NCI-H146 (cell line): Measurements from ENCODE around the gene RBM15B.
A peak's percentile ranks its signal among the peaks of the same experiment; 100 is the strongest.

Source experiments
- DNase-seq: peaks from one replicate; lab custom pipeline; 2025; lab: John Stamatoyannopoulos, UW

Gene RBM15B

DNA sequence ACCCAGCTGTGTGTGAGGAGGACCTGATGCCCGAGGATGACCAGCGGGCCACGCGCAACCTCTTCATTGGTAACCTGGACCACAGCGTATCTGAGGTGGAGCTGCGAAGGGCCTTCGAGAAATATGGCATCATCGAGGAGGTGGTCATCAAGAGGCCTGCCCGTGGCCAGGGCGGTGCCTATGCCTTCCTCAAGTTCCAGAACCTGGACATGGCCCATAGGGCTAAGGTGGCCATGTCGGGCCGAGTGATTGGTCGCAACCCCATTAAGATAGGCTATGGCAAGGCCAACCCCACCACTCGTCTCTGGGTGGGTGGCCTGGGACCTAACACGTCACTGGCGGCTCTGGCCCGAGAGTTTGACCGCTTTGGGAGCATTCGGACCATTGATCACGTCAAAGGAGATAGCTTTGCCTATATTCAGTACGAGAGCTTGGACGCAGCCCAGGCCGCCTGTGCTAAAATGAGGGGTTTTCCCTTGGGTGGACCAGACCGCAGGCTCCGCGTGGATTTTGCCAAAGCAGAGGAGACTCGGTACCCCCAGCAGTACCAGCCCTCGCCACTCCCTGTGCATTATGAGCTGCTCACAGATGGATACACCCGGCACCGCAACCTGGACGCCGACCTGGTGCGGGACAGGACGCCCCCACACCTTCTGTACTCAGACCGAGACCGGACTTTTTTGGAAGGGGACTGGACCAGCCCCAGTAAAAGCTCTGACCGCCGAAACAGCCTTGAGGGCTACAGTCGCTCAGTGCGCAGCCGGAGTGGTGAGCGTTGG is 1.5 kb downstream of the RBM15B start:
- no peak for DNase-seq

DNA sequence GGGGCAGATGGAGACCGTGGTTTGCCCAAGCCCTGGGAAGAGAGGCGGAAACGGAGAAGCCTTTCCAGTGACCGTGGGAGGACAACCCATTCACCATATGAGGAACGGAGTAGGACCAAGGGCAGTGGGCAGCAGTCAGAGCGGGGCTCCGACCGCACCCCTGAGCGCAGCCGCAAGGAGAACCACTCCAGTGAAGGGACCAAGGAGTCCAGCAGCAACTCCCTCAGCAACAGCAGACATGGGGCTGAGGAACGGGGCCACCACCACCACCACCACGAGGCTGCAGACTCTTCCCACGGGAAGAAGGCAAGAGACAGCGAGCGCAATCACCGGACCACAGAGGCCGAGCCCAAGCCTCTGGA is 2.0 kb downstream of the RBM15B start:
- DNase-seq = no peak

DNA sequence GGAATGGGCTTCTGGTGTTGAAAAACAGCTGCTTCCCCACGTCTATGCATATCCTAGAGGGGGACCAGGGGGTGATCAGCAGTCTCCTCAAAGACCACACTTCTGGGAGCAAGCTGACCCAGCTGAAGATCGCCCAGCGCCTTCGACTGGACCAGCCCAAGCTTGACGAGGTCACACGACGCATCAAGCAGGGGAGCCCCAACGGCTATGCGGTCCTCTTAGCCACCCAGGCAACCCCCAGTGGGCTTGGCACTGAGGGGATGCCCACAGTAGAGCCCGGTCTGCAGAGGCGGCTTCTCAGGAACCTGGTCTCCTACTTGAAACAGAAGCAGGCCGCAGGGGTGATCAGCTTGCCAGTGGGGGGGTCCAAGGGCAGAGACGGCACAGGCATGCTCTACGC is 2.5 kb downstream of the RBM15B start:
- no peak for DNase-seq

DNA sequence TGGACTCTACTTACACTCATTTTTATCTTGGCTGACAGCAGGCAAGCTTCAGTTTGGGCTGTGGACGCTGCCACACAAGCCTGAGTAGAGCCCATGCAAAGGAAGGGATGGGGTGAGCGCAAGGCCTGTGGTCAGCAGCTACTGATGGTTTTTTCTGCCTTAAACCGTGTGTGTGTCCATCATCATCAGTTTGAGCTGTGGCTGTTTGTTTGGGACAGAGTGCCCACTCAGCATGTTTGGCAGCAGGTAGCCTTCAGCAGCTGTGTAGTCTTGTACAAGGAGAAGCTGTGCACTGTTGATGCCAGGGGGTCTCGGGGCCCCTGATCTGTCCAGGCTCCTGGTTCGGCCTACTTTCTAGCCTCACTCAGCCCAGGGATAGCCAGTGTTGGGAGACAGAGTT is 3.5 kb downstream of the RBM15B start:
- DNase-seq = no peak

DNA sequence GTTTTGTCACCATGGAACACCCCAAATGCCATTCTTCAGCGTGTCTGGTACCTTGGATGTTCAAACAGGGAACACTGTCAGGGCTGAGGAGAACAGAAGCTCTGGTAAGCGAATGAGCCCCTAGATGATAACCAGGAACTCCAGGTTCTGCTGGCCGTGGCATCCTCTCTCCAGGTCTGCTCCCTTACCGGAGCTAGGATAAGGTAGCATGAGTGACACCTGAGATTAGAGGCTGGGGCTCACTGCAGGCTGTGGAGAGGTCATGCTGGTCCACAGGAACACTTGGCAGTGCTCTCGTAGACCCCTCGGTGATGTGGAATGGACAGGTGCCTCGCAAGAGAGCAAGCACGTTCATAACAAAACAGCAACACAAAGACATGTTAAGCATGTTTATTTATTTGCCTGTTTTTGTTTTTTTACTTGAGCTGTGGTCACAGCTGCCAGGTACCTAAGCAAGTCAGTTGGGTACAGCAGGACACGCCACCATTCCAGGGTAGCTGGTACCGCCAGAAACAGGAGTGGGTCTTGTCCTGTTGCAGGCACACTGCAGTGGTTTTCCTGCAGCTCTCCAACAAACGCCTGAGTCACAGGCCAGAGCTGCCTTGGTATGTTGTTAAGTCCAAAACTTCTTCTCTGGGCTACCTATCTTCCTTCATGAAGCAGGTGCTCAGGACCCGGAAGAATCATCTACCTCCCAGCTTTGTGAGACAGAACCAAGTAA is 4.6 kb downstream of the RBM15B start:
- DNase-seq = no peak

DNA sequence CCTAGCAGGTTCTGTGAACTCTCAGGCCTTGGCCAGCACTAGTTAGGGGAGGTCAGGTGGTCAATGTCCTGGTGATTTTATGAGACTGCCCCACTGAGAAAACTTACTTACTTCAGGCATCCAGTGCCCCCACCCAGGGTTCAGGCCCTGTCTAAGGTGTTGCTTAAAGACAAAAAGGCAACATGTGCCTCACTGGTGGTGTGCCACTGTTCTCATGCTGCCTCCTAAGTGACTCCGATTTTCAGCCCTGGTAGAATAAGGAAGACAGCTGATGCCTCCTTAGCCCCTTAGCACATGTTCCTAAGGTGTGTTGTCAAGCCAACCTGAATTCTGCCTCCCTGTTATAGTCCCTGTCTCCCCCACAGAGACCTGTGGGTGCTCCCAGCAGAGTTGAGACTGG is 5.3 kb downstream of the RBM15B start:
- DNase-seq = no peak

DNA sequence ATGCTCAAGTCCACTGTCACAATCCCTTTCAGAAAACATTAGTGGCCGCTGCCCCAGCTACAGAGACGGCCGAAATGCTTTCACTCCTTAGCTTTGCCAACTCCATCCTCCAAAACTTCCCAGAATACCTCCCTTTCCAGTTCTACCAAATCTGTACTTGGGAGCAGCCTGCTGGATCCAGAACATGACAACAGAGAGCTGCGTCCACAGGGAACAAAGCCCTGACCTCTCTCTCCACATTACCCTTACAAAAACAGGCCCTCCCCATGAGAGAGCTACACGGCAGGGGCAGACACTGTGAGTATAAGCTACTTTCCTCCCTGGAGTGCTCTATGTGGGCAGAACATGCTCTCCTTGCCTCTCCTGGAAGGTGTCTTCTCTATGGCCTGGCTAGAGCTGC is 6.3 kb downstream of the RBM15B start:
- DNase-seq = no peak

DNA sequence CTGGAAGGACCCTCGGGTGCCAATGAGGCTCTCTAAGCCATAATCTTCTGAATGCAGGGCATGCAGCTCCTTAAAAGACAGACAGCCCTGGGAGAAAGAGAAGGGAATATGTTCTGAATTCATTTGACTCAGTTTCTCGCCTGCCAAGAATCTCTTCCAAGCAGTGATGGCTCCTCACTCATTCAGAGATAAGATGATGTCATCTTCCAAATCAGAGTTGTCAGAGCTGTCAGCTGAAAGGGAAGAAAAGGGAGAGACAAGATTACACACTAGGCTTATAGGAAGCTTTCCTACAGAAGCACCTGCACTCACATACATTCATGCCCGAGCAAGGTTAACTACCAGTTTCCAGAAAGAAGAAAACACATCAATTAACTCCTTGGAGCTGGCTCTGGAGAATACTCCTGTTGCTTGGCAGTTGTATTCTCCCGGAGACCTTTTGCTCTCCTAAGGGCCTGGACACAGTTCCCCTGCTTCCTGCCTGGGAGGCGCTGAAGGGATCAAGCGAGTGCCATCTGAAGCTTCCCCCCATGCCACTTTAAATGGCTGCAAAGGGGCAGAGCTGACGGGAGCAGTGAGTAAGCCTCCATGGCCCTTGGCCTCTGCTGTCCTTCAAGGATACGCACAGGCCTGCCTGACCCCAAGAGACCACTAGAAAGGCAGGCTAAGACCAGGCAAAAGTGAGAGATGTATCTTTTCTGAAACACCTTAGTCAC is 7.7 kb downstream of the RBM15B start:
- no peak for DNase-seq

DNA sequence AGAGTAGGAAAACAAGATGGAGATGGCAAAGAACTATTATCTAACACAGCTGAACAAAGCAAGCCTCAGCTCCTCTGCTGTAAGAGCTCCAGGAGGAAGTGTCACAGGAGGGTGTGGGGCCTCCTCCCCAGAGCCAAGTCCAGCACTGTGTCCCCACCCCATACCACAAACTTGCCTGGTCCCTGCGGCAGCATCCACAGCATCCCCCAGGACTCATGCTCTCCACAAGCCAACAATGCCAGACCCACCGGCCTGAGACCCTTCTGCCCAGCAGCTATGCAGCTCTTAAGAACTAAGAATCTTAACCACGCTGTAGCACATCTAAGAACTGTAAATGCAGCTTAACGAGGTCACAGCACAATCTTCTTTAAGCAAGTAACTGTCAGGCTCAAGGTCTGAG is 9.1 kb downstream of the RBM15B start:
- DNase-seq = no peak

DNA sequence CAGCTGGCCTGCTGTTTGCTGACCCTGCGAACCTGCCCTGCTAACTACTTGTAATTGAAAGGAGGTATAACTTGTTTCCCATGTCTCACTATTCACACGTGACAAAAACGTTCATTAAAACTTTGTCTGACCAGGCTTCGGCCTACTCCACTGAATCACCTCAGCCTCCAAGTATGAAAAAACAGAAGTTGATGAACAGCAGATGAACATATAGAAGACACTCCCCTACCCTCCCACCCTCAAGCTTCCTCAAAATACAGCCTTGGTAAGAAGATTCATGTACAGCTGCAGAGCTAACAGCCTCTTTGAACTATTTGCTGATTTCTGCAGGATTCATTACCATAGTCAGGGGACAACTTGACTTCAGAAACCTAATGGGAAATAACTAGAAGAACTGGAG is 10.7 kb downstream of the RBM15B start:
- DNase-seq = no peak

DNA sequence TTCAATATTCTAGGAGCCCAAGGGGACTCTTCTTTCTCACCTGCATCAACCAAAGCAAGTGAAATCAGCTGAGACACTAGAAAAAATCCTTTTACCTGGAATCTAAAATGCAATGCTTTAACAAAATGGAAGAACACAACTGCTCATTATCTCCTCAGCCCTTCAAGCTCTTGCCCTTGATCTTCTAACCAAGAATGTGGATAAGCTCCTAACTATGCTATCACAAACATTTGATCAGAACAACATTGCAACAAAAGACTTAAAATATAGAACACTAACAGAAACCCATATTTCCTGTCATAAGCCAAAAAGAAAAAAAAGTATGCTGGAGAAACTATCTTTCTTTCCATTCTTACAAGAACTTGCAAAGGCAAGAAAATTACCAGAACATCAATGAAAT is 12.6 kb downstream of the RBM15B start:
- DNase-seq = no peak

DNA sequence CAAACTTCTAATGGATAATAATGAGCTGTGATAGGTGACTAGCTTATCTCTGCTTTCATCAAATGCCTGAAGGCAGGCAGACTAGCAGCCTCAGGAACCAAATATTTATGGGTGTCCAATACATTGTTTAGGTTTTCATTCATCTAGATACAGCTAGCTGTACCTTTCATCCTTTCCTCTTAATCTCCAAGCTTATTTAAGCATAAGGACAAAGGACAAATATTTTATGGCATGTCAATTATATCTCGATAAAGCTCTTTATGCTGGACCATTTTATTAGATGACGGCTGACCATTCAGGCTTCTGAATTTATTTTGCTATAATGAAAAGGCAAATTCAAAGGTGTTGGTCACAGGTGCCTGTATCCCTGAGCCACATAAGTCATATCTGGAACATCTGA is 16.9 kb downstream of the RBM15B start:
- no peak for DNase-seq

DNA sequence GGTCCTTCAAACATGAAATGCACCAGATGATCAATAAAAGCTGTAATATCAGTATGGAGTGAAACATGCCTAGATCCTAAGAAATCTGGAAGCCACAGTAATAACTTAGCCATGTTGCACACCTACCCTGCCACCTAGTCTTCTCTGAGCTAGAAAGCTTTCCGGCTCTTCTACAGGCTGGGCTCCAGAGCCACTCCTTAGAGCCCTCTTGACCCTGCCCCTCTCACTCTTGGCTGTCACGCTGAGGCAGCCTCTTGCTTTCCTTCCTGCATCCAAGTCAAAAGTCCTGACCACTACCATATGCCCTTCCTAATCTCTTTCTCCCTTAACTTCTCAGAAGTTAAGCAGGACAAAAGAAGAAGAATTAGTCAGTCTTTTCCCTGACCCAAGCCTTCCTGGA is 17.7 kb downstream of the RBM15B start:
- no peak for DNase-seq

DNA sequence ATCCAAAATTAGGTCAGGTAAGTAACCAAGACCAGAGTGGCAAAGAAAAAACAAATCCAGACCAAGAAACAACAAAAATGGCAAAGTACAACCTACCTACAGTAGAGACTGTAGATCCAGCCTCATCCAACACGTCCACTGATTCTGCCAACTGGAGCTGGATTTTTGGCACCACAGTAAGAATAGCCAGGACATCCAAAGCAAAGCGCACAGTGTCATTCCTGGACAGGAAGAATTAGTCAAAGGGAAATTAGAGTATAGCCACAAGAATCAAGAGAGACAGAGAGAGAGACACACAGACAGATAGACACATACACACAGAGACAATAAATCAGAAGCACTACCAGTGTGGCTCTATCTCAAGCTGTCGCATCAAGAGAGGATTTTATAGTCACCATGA is 31.1 kb downstream of the RBM15B start:
- no peak for DNase-seq

DNA sequence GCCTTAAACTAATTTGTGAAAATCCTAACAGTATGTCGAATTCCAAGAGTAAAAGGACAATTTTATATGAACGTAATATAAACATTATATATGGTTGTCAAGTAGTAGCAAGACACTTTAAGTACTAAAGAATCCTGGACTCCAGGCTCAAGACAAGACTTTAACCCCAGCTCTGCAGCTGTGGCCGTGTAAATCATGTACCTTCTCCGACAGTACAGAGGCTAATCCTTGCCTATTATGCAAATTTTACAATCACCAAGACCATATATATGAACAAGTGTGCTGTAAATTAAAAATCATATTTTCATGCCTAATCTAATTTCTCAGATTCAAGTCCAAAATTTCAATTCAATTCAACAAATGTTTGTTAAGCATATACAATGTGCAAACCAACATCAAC is 35.8 kb downstream of the RBM15B start:
- no peak for DNase-seq

DNA sequence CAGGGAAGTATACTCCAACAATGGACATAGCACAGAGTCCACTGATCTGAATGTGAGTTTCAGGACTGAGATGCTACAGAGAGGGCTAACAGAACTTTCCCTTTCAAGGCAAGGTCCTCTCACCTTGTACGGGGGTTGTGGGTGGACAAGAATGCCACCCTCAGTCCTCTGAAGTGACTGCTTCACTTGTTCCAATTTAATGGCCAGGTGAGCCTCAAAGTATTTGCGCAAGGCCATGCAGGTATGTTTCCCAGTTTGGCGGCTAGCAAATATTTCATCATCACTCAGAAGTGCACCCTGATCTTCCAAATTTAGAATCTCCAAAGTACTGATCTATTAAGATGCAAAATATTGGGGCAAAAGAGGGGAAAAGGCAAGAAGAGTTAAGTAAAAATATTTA is 38.1 kb downstream of the RBM15B start:
- DNase-seq = no peak

DNA sequence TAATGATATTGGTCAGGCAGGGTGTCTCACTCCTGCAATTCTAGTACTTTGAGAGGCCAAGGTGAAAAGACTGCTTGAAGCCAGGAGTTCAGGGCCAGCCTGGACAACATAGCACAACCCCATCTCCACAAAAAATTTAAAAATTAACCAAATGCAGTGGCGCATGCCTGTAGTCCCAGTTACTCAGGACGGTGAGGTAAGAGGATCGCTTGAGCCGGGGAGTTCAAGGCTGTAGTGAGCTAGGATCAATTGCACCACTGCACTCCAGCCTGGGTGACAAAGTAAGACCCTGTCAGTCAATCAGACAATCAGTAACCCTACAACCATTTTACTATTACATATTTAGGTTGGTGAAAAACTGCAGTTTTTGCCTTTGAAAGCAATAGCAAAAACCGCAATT is 43.0 kb downstream of the RBM15B start:
- DNase-seq = no peak

DNA sequence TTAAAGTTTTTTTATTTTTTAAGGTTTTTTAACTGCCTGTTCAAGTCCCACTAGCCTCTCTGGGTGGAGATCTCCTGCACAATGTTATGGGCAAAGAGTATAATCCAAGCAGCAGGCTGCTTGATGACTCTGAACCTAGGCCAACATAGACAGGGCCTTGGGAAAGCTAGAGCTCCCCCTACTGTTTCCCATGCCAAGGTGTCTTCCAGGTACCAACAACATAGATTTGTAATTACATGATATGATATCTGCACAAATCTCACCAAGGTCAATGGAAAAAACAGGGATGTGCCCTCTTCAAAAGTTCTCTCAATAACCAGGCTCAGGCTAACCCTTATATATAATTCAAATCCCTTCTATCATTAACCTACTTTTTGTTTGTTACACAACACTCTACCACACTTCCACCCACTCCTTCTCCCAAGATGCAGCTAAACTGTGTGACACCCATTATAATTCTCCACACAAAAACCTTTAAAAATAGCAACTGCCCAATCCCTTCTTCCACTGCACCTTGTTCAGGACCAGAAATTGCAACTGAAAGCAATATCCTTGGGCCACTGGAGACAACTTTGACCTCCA is 43.8 kb downstream of the RBM15B start:
- peak; percentile 4 for DNase-seq

DNA sequence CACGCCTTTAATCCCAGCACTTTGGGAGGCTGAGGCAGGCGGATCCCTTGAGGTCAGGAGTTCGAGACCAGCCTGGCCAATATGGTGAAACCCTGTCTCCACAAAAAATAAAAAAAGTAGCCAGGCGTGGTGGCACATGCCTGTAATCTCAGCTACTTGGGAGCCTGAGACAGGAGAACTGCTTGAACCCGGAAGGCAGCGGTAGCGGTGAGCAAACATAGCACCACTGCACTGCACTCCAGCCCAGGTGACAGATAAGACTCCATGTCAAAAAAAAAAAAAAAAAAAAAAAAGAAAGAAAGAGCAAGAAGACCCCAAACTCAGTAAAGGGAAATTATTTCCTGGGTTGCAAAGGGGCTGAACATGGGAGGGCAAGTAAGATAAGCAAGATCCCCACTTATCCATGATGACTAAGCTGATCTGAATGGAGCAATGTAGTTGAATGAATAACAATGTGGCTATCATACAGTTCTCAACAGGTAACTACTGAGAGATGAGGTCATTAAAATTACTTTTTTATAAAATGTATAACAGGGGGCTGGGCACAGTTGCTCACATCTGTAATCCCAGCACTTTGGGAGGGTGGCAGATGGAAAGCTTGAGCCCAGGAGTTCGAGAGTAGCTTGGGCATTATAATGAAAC is 46.0 kb downstream of the RBM15B start:
- DNase-seq = no peak

DNA sequence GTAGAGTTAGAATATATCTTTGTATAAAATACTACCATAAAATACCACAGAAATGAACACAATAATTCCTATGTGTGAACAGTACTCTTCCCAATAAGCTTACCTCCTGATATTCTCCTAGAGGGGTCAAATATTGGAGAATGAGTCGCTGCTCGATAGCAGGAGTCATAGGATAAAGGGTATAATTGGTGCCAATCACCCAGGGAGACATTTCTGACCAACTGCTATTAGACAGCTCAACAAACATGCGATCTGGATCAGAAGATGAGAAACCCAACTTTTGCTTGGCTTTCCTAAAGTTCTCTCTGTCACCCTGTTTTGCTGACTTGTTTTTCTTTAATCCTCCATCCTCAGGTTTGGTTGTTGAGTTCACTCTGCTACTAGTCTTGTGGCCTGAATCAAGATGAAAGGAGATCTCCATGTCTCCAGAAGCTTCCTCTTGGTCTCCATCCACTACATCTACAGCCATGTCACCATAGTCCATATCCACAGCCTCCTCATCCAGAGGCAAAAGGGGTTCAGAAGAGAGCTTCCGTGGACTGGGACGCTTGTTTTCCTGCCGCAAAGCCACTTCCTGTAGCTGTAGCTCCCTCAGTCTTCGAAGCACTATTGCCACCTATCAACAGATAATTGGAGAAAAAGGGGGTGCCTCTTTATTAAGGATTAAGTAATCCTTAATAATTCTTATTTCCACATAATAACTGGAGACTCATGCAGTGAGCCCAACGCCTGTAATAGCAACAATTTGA is 50.4 kb downstream of the RBM15B start:
- no peak for DNase-seq

DNA sequence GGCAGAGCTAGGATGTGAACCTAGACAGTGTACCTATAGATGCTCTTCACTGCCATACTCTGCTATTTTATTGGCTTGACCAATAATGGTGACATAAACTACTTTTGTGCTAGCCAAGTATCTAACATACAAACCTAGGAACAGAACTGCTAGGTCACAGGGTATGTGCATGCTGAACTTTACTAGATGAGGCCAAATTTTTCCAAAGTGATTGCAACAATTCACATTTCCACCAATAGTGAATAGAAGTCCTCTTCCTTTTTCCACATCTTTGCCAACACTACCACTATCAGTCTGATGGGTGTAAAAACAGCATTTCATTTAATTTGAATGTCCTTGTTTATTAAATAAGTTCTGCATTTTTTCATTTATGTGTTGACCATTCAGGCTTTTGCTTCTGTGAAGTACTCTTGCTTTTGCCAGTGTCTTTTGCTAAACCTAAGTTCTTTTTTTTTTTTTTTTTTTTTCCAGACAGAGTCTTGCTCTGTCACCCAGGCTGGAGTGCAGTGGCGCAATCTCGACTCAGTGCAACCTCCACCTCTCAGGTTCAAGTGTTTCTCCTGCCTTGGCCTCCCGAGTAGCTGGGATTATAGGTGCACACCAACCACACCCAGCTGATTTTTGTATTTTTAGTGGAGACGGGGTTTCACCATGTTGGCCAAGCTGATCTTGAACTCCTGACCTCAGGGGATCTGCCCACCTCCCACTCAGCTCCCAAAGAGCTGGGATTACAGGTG is 54.6 kb downstream of the RBM15B start:
- no peak for DNase-seq
